ENCODE results near the gene GDPD5. TPM values are rescaled to one million over a fixed set of nuclear protein-coding genes. Genes with fewer than 3 reads are reported as not detected.

Gene GDPD5
- total RNA-seq, 3 donors from 2014 or later (not counting 1 experiment from before 2014, with no cell fraction given): 49.7 to 95.2 (median 60.2) TPM

- no peaks in the 10 kb centered on the region for H3K27me3 ChIP-seq (ENCODE audit: control insufficient read depth, insufficient read depth, low read length)
- intact Hi-C loops (cut with micrococcal nuclease): no loop called here
- H3K27ac ChIP-seq (ENCODE audit: low read length): no peak overlapping the region
- no peaks in the 10 kb centered on the region for H3K4me1 Mint-ChIP-seq
- H3K4me3 Mint-ChIP-seq: no peak overlapping the region
- 82% methylated on average over 1 of the region's 1 CpG for WGBS (ENCODE audit: insufficient coverage)
- no peaks in the 10 kb centered on the region for H3K9me3 ChIP-seq (ENCODE audit: control insufficient read depth, insufficient read depth, low read length)
- H3K36me3 Mint-ChIP-seq: no peaks in the 10 kb centered on the region
- no peak for ATAC-seq
- no peak overlapping the region for H3K27ac Mint-ChIP-seq
- peaks cover 0 to 7% of the 10 kb centered on the region in 2 donors for H3K27me3 Mint-ChIP-seq (ENCODE audit: low read depth in 2 of 2)
- no peak overlapping the region for H3K4me3 ChIP-seq (ENCODE audit: low read length)
- no peaks in the 10 kb centered on the region for H3K36me3 ChIP-seq (ENCODE audit: control insufficient read depth, insufficient read depth, low read length)
- DNase-seq: no peak
- TF ChIP-seq, protein P1, sequence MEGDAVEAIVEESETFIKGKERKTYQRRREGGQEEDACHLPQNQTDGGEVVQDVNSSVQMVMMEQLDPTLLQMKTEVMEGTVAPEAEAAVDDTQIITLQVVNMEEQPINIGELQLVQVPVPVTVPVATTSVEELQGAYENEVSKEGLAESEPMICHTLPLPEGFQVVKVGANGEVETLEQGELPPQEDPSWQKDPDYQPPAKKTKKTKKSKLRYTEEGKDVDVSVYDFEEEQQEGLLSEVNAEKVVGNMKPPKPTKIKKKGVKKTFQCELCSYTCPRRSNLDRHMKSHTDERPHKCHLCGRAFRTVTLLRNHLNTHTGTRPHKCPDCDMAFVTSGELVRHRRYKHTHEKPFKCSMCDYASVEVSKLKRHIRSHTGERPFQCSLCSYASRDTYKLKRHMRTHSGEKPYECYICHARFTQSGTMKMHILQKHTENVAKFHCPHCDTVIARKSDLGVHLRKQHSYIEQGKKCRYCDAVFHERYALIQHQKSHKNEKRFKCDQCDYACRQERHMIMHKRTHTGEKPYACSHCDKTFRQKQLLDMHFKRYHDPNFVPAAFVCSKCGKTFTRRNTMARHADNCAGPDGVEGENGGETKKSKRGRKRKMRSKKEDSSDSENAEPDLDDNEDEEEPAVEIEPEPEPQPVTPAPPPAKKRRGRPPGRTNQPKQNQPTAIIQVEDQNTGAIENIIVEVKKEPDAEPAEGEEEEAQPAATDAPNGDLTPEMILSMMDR (IDR thresholded peaks at IDR 0.05): no peak
- no peaks in the 10 kb centered on the region for H3K4me1 ChIP-seq (ENCODE audit: control insufficient read depth, insufficient read depth, low read length)
- H3K9me3 Mint-ChIP-seq: no peaks in the 10 kb centered on the region
Measured at GRCh38 chr11:75553889-75554257, 28.1 kb upstream of the GDPD5 start.

GRCh38 chr11:75553182-75553581, 27.4 kb upstream of the GDPD5 start:
- TF ChIP-seq, protein P1 (IDR thresholded peaks at IDR 0.05): no peak
- Mint-ChIP-seq H3K4me1 (peaks cover 0 to under 1% of the 10 kb centered on the region in 2 donors), H3K4me3 (no peak overlapping the region), H3K36me3 (no peaks in the 10 kb centered on the region), H3K9me3 (no peaks in the 10 kb centered on the region), H3K27ac (no peak overlapping the region), H3K27me3 (ENCODE audit: low read depth in 2 of 2) (peaks cover 0 to 7% of the 10 kb centered on the region in 2 donors)
- 93% methylated on average over 6 of the region's 6 CpGs for WGBS (ENCODE audit: insufficient coverage)
- Histone ChIP-seq H3K4me3 (ENCODE audit: low read length) (no peak overlapping the region), H3K27me3 (ENCODE audit: control insufficient read depth, insufficient read depth, low read length) (no peaks in the 10 kb centered on the region), H3K36me3 (ENCODE audit: control insufficient read depth, insufficient read depth, low read length) (no peaks in the 10 kb centered on the region), H3K4me1 (ENCODE audit: control insufficient read depth, insufficient read depth, low read length) (no peaks in the 10 kb centered on the region), H3K27ac (ENCODE audit: low read length) (no peak overlapping the region), H3K9me3 (ENCODE audit: control insufficient read depth, insufficient read depth, low read length) (no peaks in the 10 kb centered on the region)
- no peak for DNase-seq
- intact Hi-C loops (cut with micrococcal nuclease): no loop called here
- ATAC-seq: no peak

DNA sequence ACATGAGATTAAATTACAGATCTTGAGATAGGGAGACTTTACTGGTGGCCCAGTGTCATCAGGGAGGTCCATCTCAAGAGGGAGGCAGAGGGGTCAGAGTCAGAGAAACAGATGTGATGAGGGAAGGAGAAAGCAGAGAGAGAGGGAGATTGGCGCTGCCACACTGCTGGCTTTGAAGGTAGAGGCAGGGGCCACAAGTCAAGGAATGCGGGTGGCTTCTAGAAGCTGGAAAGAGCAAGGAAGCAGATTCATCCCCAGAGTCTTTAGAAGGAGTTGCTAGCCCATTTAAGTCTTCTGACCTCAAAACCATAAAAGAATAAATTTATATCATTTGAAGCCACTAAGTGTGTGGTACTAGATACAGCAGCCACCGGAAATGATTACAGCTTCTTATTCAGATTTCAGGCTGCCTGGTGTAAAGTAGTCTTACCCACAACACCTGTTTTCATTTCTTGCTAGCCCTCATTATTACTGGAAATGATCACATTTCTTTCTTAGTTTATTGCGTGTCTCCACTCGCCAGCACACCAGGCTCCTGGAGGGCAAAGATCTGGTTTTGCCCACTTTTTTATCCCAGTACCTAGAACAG, 23.7 kb upstream of the GDPD5 start:
- H3K27ac Mint-ChIP-seq: no peak overlapping the region
- H3K9me3 Mint-ChIP-seq: no peaks in the 10 kb centered on the region
- ATAC-seq: no peak

More for the DNA sequence above, 23.7 kb upstream of the GDPD5 start:
- Histone ChIP-seq H3K36me3 (ENCODE audit: control insufficient read depth, insufficient read depth, low read length) (no peaks in the 10 kb centered on the region), H3K9me3 (ENCODE audit: control insufficient read depth, insufficient read depth, low read length) (no peaks in the 10 kb centered on the region), H3K27ac (ENCODE audit: low read length) (no peak overlapping the region), H3K4me1 (ENCODE audit: control insufficient read depth, insufficient read depth, low read length) (peaks cover 3% of the 10 kb centered on the region), H3K4me3 (ENCODE audit: low read length) (no peak overlapping the region), H3K27me3 (ENCODE audit: control insufficient read depth, insufficient read depth, low read length) (no peaks in the 10 kb centered on the region)
- intact Hi-C loops (cut with micrococcal nuclease): no loop called here
- TF ChIP-seq, protein P1 (IDR thresholded peaks at IDR 0.05): no peak
- DNase-seq: no peak
- Mint-ChIP-seq H3K4me3 (no peak overlapping the region), H3K4me1 (peaks cover 0 to 9% of the 10 kb centered on the region in 2 donors), H3K36me3 (no peaks in the 10 kb centered on the region), H3K27me3 (ENCODE audit: low read depth in 2 of 2) (peaks cover 0 to 3% of the 10 kb centered on the region in 2 donors)
- WGBS (ENCODE audit: insufficient coverage): 76% methylated on average over 5 of the region's 5 CpGs

Data from natural killer cell (primary cell).